ENCODE results near the gene PTDSS2.

- no peak for TF ChIP-seq CTCF (IDR thresholded peaks at IDR 0.05; ENCODE audit: low read depth, low read length)
- no peak for TF ChIP-seq POLR2A (IDR thresholded peaks at IDR 0.05; ENCODE audit: extremely low read depth, insufficient read length)
- no peak for TF ChIP-seq MAX (IDR thresholded peaks at IDR 0.05; ENCODE audit: low read depth, low read length)
- TF ChIP-seq MYC (IDR thresholded peaks at IDR 0.05; ENCODE audit: low read depth, low read length): no peak
These were observed 11.8 kb upstream of the PTDSS2 start for GRCh38 chr11:438101-438844.

Measured in NB4 (cell line).